ENCODE results near the gene KLK1. TPM values are rescaled to one million over a fixed set of nuclear protein-coding genes. Genes with fewer than 3 reads are reported as not detected.

KLK1 gene
- total RNA-seq, 1 experiment from 2014 or later = 0.31 TPM

DNA sequence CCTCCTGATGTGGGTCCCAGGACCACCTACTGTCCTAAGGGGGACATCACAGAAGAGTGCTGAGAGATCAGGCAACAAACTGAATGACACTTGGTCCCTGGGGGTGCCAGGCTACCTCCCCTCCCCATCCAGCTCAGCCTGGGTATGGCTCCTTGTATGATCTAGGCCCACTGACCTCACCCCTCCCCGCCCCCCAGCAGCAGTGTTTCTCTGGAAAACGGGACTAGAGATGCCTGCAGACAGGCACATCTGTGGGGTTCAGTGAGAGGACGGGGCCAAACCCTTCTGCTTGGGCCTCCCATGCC is 24.1 kb downstream of the KLK1 start:
- no peak overlapping the region for H3K27ac ChIP-seq (ENCODE audit: low read length)
- H3K9me3 ChIP-seq (ENCODE audit: control insufficient read depth, insufficient read depth, low read depth, low read length) = no peaks in the 10 kb centered on the region
- H3K36me3 ChIP-seq (ENCODE audit: control insufficient read depth, insufficient read depth, low read length) = peaks cover 13% of the 10 kb centered on the region
- intact Hi-C loops (cut with micrococcal nuclease; ENCODE audit: unreplicated experiment) (loop anchor here (5.0 kb wide), 1 partner anchor 123 kb away; no protein-coding TSS in a partner anchor), in situ Hi-C loops (cut with HindIII; ENCODE audit: low pct_unique_long_range_greater_than_20kb, low sequenced_read_pairs) (no loop called here)
- no peak overlapping the region for H3K4me3 ChIP-seq (ENCODE audit: low read depth in 2 of 2, low read length in 2 of 2)
- peaks cover 8% of the 10 kb centered on the region for H3K4me1 ChIP-seq (ENCODE audit: control insufficient read depth, insufficient read depth, low read length)
- POLR2A ChIA-PET = no interaction called here
- ATAC-seq (no peak), DNase-seq (ENCODE audit: low read depth, low spot score) (no peak)
- no TSS peak for BruUV-seq (replicated peaks)
- TF ChIP-seq SIN3A (IDR thresholded peaks at IDR 0.05; ENCODE audit: borderline replicate concordance, insufficient read depth, low read depth, low read length) = no peak
- TF ChIP-seq, protein P1, sequence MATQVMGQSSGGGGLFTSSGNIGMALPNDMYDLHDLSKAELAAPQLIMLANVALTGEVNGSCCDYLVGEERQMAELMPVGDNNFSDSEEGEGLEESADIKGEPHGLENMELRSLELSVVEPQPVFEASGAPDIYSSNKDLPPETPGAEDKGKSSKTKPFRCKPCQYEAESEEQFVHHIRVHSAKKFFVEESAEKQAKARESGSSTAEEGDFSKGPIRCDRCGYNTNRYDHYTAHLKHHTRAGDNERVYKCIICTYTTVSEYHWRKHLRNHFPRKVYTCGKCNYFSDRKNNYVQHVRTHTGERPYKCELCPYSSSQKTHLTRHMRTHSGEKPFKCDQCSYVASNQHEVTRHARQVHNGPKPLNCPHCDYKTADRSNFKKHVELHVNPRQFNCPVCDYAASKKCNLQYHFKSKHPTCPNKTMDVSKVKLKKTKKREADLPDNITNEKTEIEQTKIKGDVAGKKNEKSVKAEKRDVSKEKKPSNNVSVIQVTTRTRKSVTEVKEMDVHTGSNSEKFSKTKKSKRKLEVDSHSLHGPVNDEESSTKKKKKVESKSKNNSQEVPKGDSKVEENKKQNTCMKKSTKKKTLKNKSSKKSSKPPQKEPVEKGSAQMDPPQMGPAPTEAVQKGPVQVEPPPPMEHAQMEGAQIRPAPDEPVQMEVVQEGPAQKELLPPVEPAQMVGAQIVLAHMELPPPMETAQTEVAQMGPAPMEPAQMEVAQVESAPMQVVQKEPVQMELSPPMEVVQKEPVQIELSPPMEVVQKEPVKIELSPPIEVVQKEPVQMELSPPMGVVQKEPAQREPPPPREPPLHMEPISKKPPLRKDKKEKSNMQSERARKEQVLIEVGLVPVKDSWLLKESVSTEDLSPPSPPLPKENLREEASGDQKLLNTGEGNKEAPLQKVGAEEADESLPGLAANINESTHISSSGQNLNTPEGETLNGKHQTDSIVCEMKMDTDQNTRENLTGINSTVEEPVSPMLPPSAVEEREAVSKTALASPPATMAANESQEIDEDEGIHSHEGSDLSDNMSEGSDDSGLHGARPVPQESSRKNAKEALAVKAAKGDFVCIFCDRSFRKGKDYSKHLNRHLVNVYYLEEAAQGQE (IDR thresholded peaks at IDR 0.05; ENCODE audit: insufficient read depth in 1 of 2, low read depth in 2 of 2, low read length in 1 of 2) = no peak
- TF ChIP-seq POLR2AphosphoS5 (IDR thresholded peaks at IDR 0.05; ENCODE audit: low read depth, low read length) = no peak
- TF ChIP-seq TCF7L2 (IDR thresholded peaks at IDR 0.05; ENCODE audit: low read depth, low read length) = no peak
- TF ChIP-seq, protein P2, sequence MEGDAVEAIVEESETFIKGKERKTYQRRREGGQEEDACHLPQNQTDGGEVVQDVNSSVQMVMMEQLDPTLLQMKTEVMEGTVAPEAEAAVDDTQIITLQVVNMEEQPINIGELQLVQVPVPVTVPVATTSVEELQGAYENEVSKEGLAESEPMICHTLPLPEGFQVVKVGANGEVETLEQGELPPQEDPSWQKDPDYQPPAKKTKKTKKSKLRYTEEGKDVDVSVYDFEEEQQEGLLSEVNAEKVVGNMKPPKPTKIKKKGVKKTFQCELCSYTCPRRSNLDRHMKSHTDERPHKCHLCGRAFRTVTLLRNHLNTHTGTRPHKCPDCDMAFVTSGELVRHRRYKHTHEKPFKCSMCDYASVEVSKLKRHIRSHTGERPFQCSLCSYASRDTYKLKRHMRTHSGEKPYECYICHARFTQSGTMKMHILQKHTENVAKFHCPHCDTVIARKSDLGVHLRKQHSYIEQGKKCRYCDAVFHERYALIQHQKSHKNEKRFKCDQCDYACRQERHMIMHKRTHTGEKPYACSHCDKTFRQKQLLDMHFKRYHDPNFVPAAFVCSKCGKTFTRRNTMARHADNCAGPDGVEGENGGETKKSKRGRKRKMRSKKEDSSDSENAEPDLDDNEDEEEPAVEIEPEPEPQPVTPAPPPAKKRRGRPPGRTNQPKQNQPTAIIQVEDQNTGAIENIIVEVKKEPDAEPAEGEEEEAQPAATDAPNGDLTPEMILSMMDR (IDR thresholded peaks at IDR 0.05) = no peak
- no peaks in the 10 kb centered on the region for H3K27me3 ChIP-seq (ENCODE audit: control insufficient read depth, insufficient read depth, low read length)
- CTCF ChIA-PET = no interaction called here

DNA sequence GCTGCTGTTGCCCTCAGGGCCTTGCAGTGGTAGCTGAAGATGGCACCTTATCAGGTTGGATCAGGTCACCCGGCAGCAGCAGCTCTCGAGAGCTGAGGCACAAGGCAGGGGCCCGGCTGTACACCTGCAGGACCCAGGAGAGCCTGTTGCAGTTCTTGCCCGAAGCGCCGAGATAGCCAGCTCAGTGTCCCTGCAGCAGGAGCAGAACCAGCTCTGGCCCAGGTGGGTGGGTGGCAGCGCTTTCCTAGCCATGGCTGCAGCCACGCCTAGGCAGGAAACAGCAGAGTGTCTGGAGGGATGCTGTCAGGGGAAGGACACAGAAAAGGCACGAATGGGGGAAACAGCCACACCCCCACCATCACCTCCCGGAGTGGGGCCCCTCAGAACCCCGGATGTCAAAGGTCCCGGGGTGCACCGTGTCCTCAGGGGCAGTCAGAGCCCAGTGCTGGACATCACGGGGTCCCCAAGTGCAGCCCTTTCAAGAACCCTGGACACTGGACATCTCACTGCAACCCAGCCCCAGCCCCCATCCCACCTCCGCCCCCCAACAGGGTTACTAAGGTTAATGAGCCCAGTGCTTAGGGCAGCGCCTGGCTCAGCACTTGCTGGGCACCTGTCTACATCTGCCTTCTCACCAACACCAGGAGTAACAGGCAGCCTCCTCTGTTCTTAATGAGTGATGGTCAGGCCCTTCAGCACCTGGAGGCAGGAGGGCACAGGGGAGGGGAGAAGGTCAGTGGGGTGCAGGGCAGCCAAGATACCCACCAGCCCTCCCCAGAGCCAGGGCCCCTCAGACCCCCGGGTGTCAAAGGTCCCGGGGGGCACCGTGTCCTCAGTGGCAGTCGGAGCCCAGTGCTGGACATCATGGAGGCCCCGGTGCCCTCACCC is 24.7 kb downstream of the KLK1 start:
- BruUV-seq (replicated peaks) = no TSS peak
- intact Hi-C loops (cut with micrococcal nuclease; ENCODE audit: unreplicated experiment) (loop anchor here (5.0 kb wide), 1 partner anchor 123 kb away; no protein-coding TSS in a partner anchor), in situ Hi-C loops (cut with HindIII; ENCODE audit: low pct_unique_long_range_greater_than_20kb, low sequenced_read_pairs) (no loop called here)
- Histone ChIP-seq H3K36me3 (ENCODE audit: control insufficient read depth, insufficient read depth, low read length) (peaks cover 10% of the 10 kb centered on the region), H3K27me3 (ENCODE audit: control insufficient read depth, insufficient read depth, low read length) (no peaks in the 10 kb centered on the region), H3K4me1 (ENCODE audit: control insufficient read depth, insufficient read depth, low read length) (peaks cover 8% of the 10 kb centered on the region), H3K4me3 (ENCODE audit: low read depth in 2 of 2, low read length in 2 of 2) (no peak overlapping the region), H3K9me3 (ENCODE audit: control insufficient read depth, insufficient read depth, low read depth, low read length) (no peaks in the 10 kb centered on the region), H3K27ac (ENCODE audit: low read length) (no peak overlapping the region)
- TF ChIP-seq, protein P1 (IDR thresholded peaks at IDR 0.05; ENCODE audit: insufficient read depth in 1 of 2, low read depth in 2 of 2, low read length in 1 of 2) = no peak
- TF ChIP-seq SIN3A (IDR thresholded peaks at IDR 0.05; ENCODE audit: borderline replicate concordance, insufficient read depth, low read depth, low read length) (no peak), POLR2AphosphoS5 (IDR thresholded peaks at IDR 0.05; ENCODE audit: low read depth, low read length) (no peak), TCF7L2 (IDR thresholded peaks at IDR 0.05; ENCODE audit: low read depth, low read length) (no peak)
- TF ChIP-seq, protein P2 (IDR thresholded peaks at IDR 0.05) = no peak
- ChIA-PET CTCF (no interaction called here), POLR2A (no interaction called here)
- DNase-seq (ENCODE audit: low read depth, low spot score) (no peak), ATAC-seq (no peak)

All from Panc1 (cell line).